Anterior cingulate cortex (tissue), 58 donors: ENCODE results near the gene RING1.

Experiments
- DNase-seq, 58 donors: peaks; one replicate each; lab custom pipeline; 2025; lab: John Stamatoyannopoulos, UW

The RING1 gene

GRCh38 chr6:33208091-33208967, at the start of gene RING1:
Gene RING1, plus strand, starts transcription at chr6:33208500. Its CDS starts 323 bp downstream, at chr6:33208823.
- DNase-seq, result peak in 55 of 58 donors; percentile 47 to 92 (median 80)

DNA sequence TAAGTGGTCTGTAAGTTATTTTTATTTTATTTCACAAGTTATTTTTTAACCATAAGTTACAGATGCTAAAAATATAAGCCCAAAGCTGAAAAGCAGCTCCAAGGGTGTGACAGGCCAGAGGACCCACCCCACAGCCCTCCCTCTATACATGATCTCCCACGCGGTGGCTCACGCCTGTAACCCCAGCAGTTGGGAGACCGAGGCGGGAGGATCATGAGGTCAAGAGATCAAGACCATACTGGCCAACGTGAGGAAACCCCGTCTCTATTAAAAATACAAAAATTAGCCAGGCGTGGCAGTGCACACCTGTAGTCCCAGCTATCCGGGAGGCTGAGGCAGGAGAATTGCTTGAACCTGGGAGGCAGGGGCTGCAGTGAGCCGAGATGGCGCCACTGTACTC, 48.2 kb upstream of the RING1 start:
- no peak for DNase-seq

- peak in 24 of 58 donors; percentile 4 to 68 (median 16) for DNase-seq
Measured at GRCh38 chr6:33160728-33161344, 47.5 kb upstream of the RING1 start.

DNA sequence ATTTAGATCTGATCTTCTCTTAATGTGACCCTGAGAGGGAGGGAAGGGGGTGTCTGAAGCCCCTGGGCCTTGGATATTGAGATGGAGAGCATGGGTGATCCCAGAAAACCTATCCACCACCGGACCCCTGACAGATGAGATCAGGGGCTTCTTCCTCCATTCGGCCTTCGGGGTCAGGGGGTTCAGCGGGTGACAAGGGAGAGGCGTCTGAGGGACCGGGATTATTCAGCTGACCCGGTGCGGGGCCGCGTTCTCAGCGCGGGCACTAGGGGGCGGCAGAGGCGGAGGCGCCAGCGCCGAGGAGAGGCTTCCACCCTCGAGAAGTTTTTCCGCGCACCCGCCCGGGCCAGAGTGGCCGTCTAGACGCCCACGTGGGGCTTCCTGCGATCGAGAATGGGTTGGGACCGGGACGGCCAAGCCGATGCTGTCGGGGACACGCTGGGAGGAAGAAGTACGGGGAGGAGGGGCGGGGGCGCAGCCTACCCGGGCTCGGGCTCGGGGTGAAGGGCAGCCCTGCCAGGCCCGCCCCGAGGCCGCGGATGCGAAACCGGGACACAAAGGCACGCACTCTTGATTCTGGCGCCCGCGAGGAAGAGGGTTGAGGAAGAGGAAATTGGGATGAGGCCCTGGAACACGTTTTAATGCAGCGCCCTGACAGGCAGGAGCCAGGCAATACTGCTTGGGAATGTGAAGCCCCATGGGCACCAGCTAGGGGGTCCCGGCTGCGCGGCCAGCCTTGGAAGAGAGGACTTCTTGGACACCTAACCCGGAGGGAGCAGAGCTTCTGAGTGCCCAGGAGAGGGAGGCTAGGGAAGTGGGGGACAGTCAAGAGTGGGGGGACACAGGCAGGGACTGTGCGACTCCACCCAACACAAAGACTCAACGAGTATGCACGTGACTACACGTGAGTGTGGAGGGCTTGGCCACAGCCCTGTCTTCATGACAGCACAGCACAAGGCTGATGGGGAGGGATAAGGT, 46.7 kb upstream of the RING1 start:
- DNase-seq, result peak in 54 of 58 donors; percentile 2 to 77 (median 44)

DNA sequence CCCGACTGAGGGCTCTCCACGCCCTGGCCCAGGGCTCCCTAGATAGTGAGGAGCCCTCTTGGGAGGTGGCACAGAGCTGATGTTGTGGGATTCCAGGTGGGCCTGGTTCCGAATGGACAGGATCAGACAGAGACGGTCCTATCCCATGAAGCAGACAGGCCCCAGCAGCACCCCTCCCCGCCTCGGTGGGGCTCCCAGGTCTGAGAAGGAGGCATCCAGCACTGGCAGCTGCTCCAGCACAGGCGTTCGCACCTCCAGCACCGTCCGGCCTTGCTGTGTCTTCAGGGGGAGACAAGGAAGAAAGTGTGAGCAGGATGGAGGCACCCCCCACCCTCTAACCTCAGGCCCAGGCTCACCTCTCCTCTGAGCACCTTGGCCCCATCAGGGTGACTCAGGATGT, 44.8 kb upstream of the RING1 start:
- no peak for DNase-seq

DNA sequence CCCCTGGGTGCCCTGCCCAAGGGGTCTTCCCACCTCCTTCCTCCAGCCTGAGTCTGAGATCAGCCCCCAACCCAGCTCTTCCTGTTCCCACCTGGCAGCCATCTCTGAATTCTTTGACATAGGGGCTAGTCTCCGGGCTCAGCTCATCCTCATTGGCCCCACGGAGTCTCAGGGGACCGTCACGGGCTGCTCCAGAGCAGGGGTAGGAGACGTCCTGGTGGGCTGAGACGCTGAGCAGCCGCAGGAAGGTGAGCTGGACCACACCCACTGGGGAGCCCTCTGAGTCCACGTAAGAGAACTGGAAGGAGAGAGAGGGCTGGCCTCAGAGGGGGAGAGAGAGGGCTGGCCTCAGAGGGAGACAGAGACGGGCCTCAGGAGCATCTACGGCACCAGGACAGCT, 44.1 kb upstream of the RING1 start:
- DNase-seq, result no peak

DNA sequence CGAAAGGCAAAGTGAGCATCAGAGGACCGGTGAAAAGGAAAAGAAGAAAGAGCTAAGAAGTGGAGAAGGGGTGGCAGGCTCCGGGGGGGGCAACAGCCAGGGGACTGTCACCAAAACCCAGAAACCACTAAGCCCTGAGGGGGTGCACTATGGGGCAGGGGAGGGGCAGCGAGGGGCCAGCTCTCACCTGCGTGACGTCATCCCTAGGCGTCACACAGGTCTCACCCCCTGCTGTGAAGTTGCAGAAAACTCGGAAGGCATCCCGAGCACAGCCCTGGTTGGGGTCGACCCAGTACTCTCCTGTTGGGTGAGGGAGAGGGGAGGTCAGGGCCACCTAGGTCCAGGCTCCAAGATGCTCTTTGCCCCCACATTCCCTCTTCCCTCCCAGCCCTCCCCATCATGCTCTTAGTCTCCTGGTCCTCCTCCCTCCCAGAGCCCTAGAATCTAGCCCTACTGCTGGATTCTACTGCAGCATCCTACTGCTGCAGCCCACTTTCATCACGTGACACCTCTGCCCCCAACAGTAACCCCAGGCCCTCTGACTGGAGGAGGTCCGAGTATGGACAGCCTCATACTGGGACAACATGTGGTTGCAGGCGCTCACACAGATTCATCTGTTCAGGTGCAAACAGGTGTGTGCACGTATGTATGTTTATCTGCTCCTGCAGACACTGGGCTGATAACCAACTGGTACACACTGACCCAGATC, 43.5 kb upstream of the RING1 start:
- DNase-seq, result no peak

DNA sequence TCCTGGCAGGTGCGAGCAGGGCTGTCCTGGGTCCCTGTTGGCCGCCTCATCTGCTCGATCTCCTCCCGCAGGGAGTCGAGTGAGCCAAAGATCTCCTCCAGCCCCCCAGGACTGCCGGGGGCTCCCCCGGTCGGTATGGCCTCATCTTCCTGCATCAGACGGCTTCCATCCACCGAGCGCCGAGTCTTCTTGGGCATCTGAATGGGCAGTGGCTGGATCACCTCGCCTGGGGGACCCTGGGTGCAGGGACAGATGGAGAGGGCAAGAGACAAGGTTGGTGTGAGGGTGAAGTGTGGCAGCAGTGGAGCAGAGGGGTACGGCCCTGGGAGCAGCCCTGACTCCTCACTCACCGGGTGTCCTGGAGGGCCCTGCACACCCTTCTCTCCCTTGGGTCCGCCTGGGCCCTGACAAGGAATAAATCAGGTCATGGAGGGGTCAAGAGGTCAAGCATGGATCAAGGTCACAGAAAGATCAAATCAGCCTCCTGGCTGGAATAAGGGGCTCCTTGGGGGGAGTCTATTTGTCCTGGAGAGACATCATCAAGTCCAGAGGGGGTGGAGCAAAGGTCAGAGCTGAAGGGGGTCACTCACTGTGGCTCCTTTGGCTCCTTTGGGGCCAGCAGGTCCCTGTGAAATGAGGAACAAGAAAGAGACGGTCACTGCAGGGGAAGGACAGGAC, 42.6 kb upstream of the RING1 start:
- no peak for DNase-seq

DNA sequence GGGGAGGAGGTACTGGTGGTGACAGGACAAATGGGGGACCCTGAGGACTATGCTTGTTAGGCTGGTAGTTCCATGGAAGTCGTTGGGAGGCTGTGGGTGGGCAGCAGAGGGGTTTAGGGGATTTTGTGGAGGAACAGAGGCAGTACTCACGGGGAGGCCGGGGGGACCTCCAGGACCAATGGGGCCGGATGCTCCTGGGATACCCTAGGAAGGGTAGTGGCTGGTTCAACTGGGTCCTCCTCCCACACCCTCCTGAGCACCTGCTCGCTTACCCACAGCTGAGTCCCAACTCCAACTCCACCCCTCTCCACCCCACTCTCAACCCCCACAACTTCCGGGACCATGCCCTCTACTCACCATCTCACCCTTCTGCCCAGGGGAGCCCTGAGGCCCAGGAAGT, 41.9 kb upstream of the RING1 start:
- DNase-seq, result no peak

DNA sequence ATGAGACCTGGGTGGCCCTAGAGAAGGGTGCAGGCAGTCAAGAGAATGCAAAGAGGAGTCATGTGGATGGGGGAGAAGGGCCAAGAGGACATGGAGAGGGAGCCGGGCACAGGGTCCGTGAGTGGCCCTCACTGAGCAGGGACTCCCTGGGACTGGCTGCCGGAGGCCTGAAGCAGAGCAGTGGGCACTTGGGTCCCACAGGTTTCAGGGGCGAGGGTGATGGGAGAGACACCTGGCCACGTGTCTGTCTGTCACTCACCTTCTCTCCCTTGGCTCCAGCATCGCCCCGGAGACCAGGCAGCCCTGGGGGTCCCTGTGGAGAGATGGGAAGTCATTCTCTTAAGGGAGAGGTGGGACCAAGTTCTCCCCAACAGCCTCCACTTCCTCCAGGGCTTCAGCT, 41.5 kb upstream of the RING1 start:
- no peak for DNase-seq

- no peak for DNase-seq
Measured at GRCh38 chr6:33167374-33168283, 40.7 kb upstream of the RING1 start.

DNA sequence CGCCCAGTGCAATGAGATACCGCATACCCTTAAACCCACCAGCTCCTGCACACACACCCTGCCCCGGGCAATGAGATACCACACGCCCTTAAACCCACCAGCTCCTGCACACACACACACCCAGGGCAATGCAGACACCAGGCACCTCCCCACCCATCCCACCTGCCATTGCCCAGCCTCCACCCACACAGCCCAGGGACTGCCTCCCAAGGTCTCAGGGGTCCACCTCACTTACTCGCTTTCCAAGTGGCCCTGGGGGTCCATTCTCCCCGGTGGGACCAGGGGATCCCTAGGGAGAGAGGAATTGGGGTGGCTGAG, 40.1 kb upstream of the RING1 start:
- DNase-seq, result no peak

DNA sequence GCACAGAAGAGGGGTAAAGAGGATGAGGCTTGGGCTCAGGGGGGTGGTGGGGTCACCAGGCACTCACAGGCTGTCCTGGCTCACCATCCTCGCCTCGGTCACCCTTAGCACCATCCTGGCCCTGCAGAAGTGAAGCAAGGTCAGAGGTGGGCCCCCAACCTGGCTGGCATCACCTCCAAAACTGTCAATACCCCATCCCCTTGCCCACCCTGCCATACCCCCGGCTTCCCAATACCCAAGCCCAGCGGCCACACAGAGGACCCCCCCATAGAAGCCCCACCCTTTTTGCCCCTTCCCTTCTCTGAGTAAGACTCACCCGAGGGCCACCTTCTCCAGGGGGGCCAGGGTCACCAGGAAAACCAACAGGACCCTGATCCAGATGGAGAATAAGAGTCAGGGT, 39.7 kb upstream of the RING1 start:
- no peak for DNase-seq

GRCh38 chr6:33169291-33170175, 38.8 kb upstream of the RING1 start:
- no peak for DNase-seq

- no peak for DNase-seq
Measured at GRCh38 chr6:33170176-33171015, 37.9 kb upstream of the RING1 start.

DNA sequence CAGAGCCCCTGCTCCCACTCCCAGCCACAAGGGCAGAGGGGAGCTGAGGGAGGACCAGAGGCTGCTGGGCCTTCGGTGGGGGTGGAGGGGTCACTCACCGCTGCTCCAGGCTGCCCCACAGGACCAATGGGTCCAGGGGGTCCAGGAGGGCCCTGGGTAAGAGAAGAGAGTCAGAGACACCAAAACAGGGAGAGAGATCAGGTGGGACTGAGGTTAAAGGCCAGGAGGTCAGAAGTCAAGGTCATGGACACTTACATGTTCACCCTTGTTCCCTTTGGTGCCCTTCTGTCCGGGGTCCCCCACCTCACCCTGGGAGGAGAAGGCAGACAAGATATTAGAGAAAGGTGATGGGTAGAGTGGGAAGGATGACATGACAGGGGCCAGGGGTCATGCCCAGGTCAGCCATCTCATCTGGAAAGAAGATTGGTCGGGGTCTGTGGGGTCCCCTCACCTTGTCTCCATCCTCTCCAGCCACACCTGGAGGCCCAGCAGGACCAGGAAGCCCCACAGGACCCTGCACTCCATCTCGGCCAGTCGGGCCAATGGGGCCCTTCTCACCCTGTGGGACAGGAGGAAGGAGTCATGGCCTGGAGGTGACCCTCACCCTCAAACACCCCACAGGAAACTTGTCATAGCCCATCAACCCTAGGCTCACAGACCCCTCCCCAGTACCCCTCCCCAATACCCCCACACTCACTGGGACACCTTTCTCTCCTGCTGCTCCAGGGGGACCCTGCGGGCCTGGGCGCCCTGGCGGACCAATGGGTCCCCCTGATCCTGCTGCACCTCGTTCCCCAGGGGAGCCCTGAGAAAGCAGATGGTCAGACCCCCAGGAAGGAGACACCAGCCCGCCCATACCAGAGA, 37.1 kb upstream of the RING1 start:
- no peak for DNase-seq
